GM18873 (cell line): Measurements from ENCODE around the gene EFNA2.

Source experiments
- ATAC-seq: cut with Tn5 transposase; IDR thresholded peaks from one replicate; pipeline ENCODE4 v1.9.1; 2021; ENCODE audit warnings: mild to moderate bottlenecking, moderate library complexity, moderate number of reproducible peaks; ENCODE audit not compliant: unreplicated experiment, low FRiP score

Gene EFNA2

GRCh38 chr19:1259876-1260748 is 25.6 kb upstream of the EFNA2 start:
- ATAC-seq: peak; percentile 12

GRCh38 chr19:1260749-1261537 is 24.7 kb upstream of the EFNA2 start:
- ATAC-seq: peak; percentile 36

- ATAC-seq: no peak
These were observed 24.2 kb upstream of the EFNA2 start for GRCh38 chr19:1261538-1261797.

- ATAC-seq: no peak
These were observed 23.7 kb upstream of the EFNA2 start for GRCh38 chr19:1261798-1262622.

- ATAC-seq: no peak
These were observed 23.0 kb upstream of the EFNA2 start for GRCh38 chr19:1262623-1263123.

GRCh38 chr19:1263188-1263587 is 22.5 kb upstream of the EFNA2 start:
- ATAC-seq: no peak

- ATAC-seq: no peak
These were observed 20.7 kb upstream of the EFNA2 start for GRCh38 chr19:1264801-1265614.

- ATAC-seq: no peak
These were observed 20.0 kb upstream of the EFNA2 start for GRCh38 chr19:1265615-1266128.

GRCh38 chr19:1266129-1266915 is 19.4 kb upstream of the EFNA2 start:
- ATAC-seq: peak; percentile 24

- ATAC-seq: no peak
These were observed 18.7 kb upstream of the EFNA2 start for GRCh38 chr19:1266916-1267476.

- ATAC-seq: no peak
These were observed 18.0 kb upstream of the EFNA2 start for GRCh38 chr19:1267477-1268225.

GRCh38 chr19:1268226-1269064 is 17.2 kb upstream of the EFNA2 start:
- no peak for ATAC-seq

- ATAC-seq: peak; percentile 58
These were observed 16.6 kb upstream of the EFNA2 start, which contains the start of gene CIRBP for GRCh38 chr19:1269065-1269477. TSS of gene CIRBP (plus strand) at chr19:1269332. CDS start at chr19:1270934, 1,602 bp downstream.

GRCh38 chr19:1269478-1270212 is 16.0 kb upstream of the EFNA2 start:
- ATAC-seq: peak; percentile 7

GRCh38 chr19:1270213-1270853 is 15.3 kb upstream of the EFNA2 start:
- ATAC-seq: no peak
